Stimulated activated memory B cell treated with anti-CD40 and anti-IgM and Interleukin-4, amounts not matched to agents 10 μg/mL and 1 μg/mL and 100 μg/mL, for 72 hours (primary cell): ENCODE measurements around the gene RAB19.

Experiments
- ATAC-seq: fragments of 150-1000 bp; cut with Tn5 transposase; 2 replicates; pipeline ENCODE4 v1.10.0; 2021
- H3K27ac Mint-ChIP-seq: one replicate; pipeline ENCODE4 v1.8.0; 2022; ENCODE audit warnings: mild to moderate bottlenecking, mixed read lengths
- H3K27me3 Mint-ChIP-seq: one replicate; pipeline ENCODE4 v1.8.0; 2022; ENCODE audit warnings: mixed read lengths
- H3K36me3 Mint-ChIP-seq: one replicate; pipeline ENCODE4 v1.8.0; 2022; ENCODE audit warnings: mixed read lengths
- H3K4me1 Mint-ChIP-seq: one replicate; pipeline ENCODE4 v1.8.0; 2022; ENCODE audit warnings: mixed read lengths
- H3K4me3 Mint-ChIP-seq: one replicate; pipeline ENCODE4 v1.8.0; 2022; ENCODE audit warnings: mild to moderate bottlenecking, moderate library complexity, mixed read lengths
- H3K9me3 Mint-ChIP-seq: one replicate; pipeline ENCODE4 v1.8.0; 2022; ENCODE audit warnings: mixed read lengths

The RAB19 gene

GRCh38 chr7:140456551-140457051 is 52.7 kb downstream of the RAB19 start:
- Mint-ChIP-seq H3K4me3 (no peak overlapping the region), H3K27me3 (no peaks in the 10 kb centered on the region), H3K27ac (no peak overlapping the region), H3K9me3 (no peaks in the 10 kb centered on the region), H3K36me3 (peaks cover 67% of the 10 kb centered on the region), H3K4me1 (peaks cover 16% of the 10 kb centered on the region)
- no peak for ATAC-seq

- H3K4me3 Mint-ChIP-seq, result no peak overlapping the region
- H3K4me1 Mint-ChIP-seq, result peaks cover 12% of the 10 kb centered on the region
- ATAC-seq, result no peak
- H3K27ac Mint-ChIP-seq, result no peak overlapping the region
- peaks cover 56% of the 10 kb centered on the region for H3K36me3 Mint-ChIP-seq
- H3K9me3 Mint-ChIP-seq, result no peaks in the 10 kb centered on the region
- H3K27me3 Mint-ChIP-seq, result no peaks in the 10 kb centered on the region
Observed at GRCh38 chr7:140458201-140458600, 54.3 kb downstream of the RAB19 start.

- H3K4me1 Mint-ChIP-seq, result peaks cover 12% of the 10 kb centered on the region
- no peaks in the 10 kb centered on the region for H3K9me3 Mint-ChIP-seq
- H3K27me3 Mint-ChIP-seq, result no peaks in the 10 kb centered on the region
- H3K36me3 Mint-ChIP-seq, result peaks cover 49% of the 10 kb centered on the region
- no peak for ATAC-seq
- H3K27ac Mint-ChIP-seq, result no peak overlapping the region
- H3K4me3 Mint-ChIP-seq, result no peak overlapping the region
Observed at GRCh38 chr7:140458916-140459315, 55.1 kb downstream of the RAB19 start.

GRCh38 chr7:140463111-140463510 is 59.3 kb downstream of the RAB19 start:
- no peaks in the 10 kb centered on the region for H3K27me3 Mint-ChIP-seq
- peaks cover 6% of the 10 kb centered on the region for H3K4me1 Mint-ChIP-seq
- no peak for ATAC-seq
- no peak overlapping the region for H3K27ac Mint-ChIP-seq
- H3K36me3 Mint-ChIP-seq, result peaks cover 30% of the 10 kb centered on the region
- H3K9me3 Mint-ChIP-seq, result no peaks in the 10 kb centered on the region
- no peak overlapping the region for H3K4me3 Mint-ChIP-seq

- Mint-ChIP-seq H3K4me1 (peaks cover 42% of the 10 kb centered on the region), H3K36me3 (peaks cover 6% of the 10 kb centered on the region), H3K27me3 (no peaks in the 10 kb centered on the region), H3K9me3 (no peaks in the 10 kb centered on the region), H3K4me3 (peak overlapping the region; percentile 53), H3K27ac (no peak overlapping the region)
- no peak for ATAC-seq
Observed at GRCh38 chr7:140475747-140476333, 72.0 kb downstream of the RAB19 start.

- H3K36me3 Mint-ChIP-seq, result peaks cover 2% of the 10 kb centered on the region
- peak overlapping the region; percentile 95 for H3K4me3 Mint-ChIP-seq
- H3K9me3 Mint-ChIP-seq, result no peaks in the 10 kb centered on the region
- no peak for ATAC-seq
- H3K27ac Mint-ChIP-seq, result peak overlapping the region; percentile 93
- peaks cover 39% of the 10 kb centered on the region for H3K4me1 Mint-ChIP-seq
- H3K27me3 Mint-ChIP-seq, result no peaks in the 10 kb centered on the region
Observed at GRCh38 chr7:140476698-140477261, 72.9 kb downstream of the RAB19 start.
